HepG2 (cell line): ENCODE results near the gene UACA. TPM values are rescaled to one million over a fixed set of nuclear protein-coding genes. Genes with fewer than 3 reads are reported as not detected.

ENCODE experiments used
- AGO2 ChIP-seq: fragments of 200-400 bp; formaldehyde crosslinking; optimal IDR thresholded peaks from 2 replicates; pipeline ENCODE3; 2017; ENCODE audit warnings: mild to moderate bottlenecking, low read depth, low read length, moderate library complexity
- ARID2 ChIP-seq: sonication (generic); formaldehyde crosslinking; IDR thresholded peaks from 2 replicates; pipeline ENCODE4 v1.8.1; 2022; ENCODE audit warnings: mild to moderate bottlenecking, missing genetic modification reagents, borderline replicate concordance
- ATF7-NPFF ChIP-seq: sonication (generic); formaldehyde crosslinking; IDR thresholded peaks from 2 replicates; pipeline ENCODE4 v1.8.1; 2023; ENCODE audit warnings: mild to moderate bottlenecking, low read depth, missing genetic modification reagents, moderate library complexity
- EHMT2 ChIP-seq: fragments of 200-600 bp; sonication (generic); IDR thresholded peaks from 2 replicates; pipeline ENCODE4 v1.7.0; 2017; ENCODE audit warnings: antibody characterized with exemption, low read depth, low read length, borderline replicate concordance
- FOXO4 ChIP-seq: sonication (generic); formaldehyde crosslinking; conservative IDR thresholded peaks from 2 replicates; pipeline ENCODE4 v1.8.1; 2023; ENCODE audit warnings: missing genetic modification reagents
- ISX ChIP-seq: sonication (generic); formaldehyde crosslinking; conservative IDR thresholded peaks from 2 replicates; pipeline ENCODE4 v1.5.0; 2020; ENCODE audit warnings: missing genetic modification reagents
- MTF1 ChIP-seq: sonication (generic); formaldehyde crosslinking; IDR thresholded peaks from 2 replicates; pipeline ENCODE4 v1.5.0; 2020; ENCODE audit warnings: missing genetic modification reagents
- NFATC3 ChIP-seq: sonication (generic); formaldehyde crosslinking; IDR thresholded peaks from 2 replicates; pipeline ENCODE4 v1.5.1; 2020; ENCODE audit warnings: mild to moderate bottlenecking, missing genetic modification reagents
- NFYC ChIP-seq: IDR thresholded peaks from 2 replicates; pipeline ENCODE4 v1.6.1; 2016; ENCODE audit warnings: missing genetic modification reagents, missing compliant biosample characterization
- PBX2 ChIP-seq: IDR thresholded peaks from 2 replicates; pipeline ENCODE4 v1.6.1; 2016; ENCODE audit warnings: control low read depth
- PCBP2 ChIP-seq: fragments of 200-400 bp; formaldehyde crosslinking; optimal IDR thresholded peaks from 2 replicates; pipeline ENCODE3; 2018; ENCODE audit warnings: low read length, low read depth; ENCODE audit not compliant: poor library complexity, severe bottlenecking
- RELA ChIP-seq: sonication (generic); formaldehyde crosslinking; IDR thresholded peaks from 2 replicates; pipeline ENCODE4 v1.4.0; 2020; ENCODE audit warnings: missing genetic modification reagents
- RXRB ChIP-seq: IDR thresholded peaks from 2 replicates; pipeline ENCODE4 v1.6.1; 2016; ENCODE audit warnings: borderline replicate concordance, missing genetic modification reagents, missing compliant biosample characterization
- SSRP1 ChIP-seq: IDR thresholded peaks from 2 replicates; pipeline ENCODE4 v1.6.1; 2016; ENCODE audit warnings: control low read depth
- TBL1XR1 ChIP-seq: fragments of 150-350 bp; IDR thresholded peaks from 2 replicates; pipeline ENCODE4 v1.6.1; 2014; ENCODE audit warnings: borderline replicate concordance, low read length; ENCODE audit not compliant: partially characterized antibody
- THAP9 ChIP-seq: sonication (generic); formaldehyde crosslinking; IDR thresholded peaks from 2 replicates; pipeline ENCODE4; 2020; ENCODE audit warnings: missing genetic modification reagents, mild to moderate bottlenecking, borderline replicate concordance
- ZKSCAN5 ChIP-seq: sonication (generic); formaldehyde crosslinking; IDR thresholded peaks from 2 replicates; pipeline ENCODE4 v1.5.1; 2020; ENCODE audit warnings: mild to moderate bottlenecking, missing genetic modification reagents
- ZNF274 ChIP-seq: sonication (generic); formaldehyde crosslinking; IDR thresholded peaks from 2 replicates; pipeline ENCODE4 v1.5.1; 2020; ENCODE audit warnings: mild to moderate bottlenecking, missing genetic modification reagents
- ZNF275 ChIP-seq: sonication (generic); formaldehyde crosslinking; IDR thresholded peaks from 2 replicates; pipeline ENCODE4 v1.8.0; 2022; ENCODE audit warnings: missing genetic modification reagents, mild to moderate bottlenecking, inconsistent platforms, borderline replicate concordance
- ZNF329 ChIP-seq: sonication (generic); formaldehyde crosslinking; IDR thresholded peaks from 2 replicates; pipeline ENCODE4 v1.9.0; 2021; ENCODE audit warnings: low read depth, mild to moderate bottlenecking, missing genetic modification reagents
- ZNF580 ChIP-seq: IDR thresholded peaks from 2 replicates; pipeline ENCODE4 v1.6.1; 2016; ENCODE audit warnings: low read depth, borderline replicate concordance
- ZNF615 ChIP-seq: sonication (generic); formaldehyde crosslinking; IDR thresholded peaks from 2 replicates; pipeline ENCODE4 v1.5.0; 2020; ENCODE audit warnings: mild to moderate bottlenecking, missing genetic modification reagents, borderline replicate concordance
- ZNF737 ChIP-seq: sonication (generic); formaldehyde crosslinking; IDR thresholded peaks from 2 replicates; pipeline ENCODE4 v1.5.0; 2020; ENCODE audit warnings: missing genetic modification reagents, mild to moderate bottlenecking, borderline replicate concordance
- polyA plus RNA-seq, 8 experiments: library from polyadenylated mRNA; depleted of rRNA in 3 of 8; stranded (reverse) in 7 of 8; unstranded in 1 of 8; fragments of >200 nt; fragmentation: Illumina TruSeq in 4 of 8; extraction: Trizol in 4 of 8; gene quantifications; 2 replicates each; pipeline versions ENCODE4 v1.2.1 to v1.2.3, GENCODE V29; 2011 to 2016; ENCODE audit warnings: low read depth in 4 of 8, missing spikeins in 1 of 8, mixed read lengths in 1 of 8; ENCODE audit not compliant: insufficient read depth in 1 of 8
- total RNA-seq, 5 experiments: library from RNA; depleted of rRNA; stranded (reverse); fragments of >200 nt; fragmentation: Illumina TruSeq; extraction: Trizol; gene quantifications; 2 replicates each; pipeline ENCODE4 v1.2.3, GENCODE V29; 2016; ENCODE audit warnings: low read depth in 1 of 5

Gene UACA
- total and polyA plus RNA-seq, 2 of the 13 experiments (the other 11 are each of a cell fraction or from before 2014, with no cell fraction given), result 17.8 to 39.2 TPM

DNA sequence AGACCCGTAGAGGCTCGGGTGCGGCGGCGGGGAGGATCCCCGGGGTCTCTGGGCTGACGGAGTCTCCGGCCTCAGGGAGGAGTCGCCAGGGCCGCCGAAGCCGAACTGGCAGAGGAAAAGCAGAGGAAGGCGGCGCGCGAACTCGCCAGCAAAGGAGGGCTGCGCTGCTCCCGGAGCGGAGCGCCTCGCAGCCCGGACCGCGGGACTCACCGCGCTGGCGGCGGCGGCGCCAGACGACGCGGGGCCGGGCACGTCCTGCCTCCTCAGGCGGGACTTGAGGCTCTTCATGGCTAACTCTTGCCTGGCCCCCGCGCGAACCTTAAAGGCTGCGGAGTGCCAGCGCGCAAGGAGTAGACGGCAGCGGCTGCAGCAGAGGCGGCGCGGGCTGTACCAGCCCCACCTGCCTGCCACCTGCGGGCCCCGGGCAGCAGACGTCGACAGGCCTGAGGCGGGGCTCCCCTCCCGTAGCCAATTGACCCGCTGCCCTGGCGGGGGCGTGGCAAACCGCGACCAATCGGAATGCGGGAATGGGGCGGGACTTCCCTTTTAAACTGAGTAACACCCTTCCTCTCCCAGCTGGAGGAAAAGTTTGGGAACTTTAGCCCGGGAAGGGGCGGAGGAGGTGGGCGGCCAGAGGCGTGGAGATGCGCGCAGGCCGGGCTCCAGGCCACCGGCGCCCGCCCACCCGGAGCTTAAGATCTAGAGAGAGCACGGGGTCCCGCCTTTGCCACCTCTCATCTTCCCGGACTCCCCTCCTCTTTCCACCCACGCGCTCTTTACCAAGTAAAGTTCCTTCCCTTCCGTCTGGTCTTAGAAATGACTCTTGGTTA is at the start of gene UACA (continued):
- TF ChIP-seq THAP9 (CRISPR knock-in tag) (no peak), ZNF274 (CRISPR knock-in tag) (peak; percentile 47; the same call in 1 of the 2 replicates), PBX2 (CRISPR knock-in tag) (no peak), FOXO4 (CRISPR knock-in tag) (no peak), NFATC3 (no peak), SSRP1 (CRISPR knock-in tag) (no peak), PCBP2 (no peak), AGO2 (peak; percentile 73), ATF7-NPFF (peak; percentile 68; the same call in 1 of the 2 replicates), ISX (CRISPR knock-in tag) (0 out of 2 replicates have a peak, but pooled peaks have one; percentile 43), ZKSCAN5 (CRISPR knock-in tag) (no peak), RELA (CRISPR knock-in tag) (no peak), ZNF737 (no peak), NFYC (peak; percentile 95), MTF1 (CRISPR knock-in tag) (no peak), ZNF580 (CRISPR knock-in tag) (no peak), ZNF275 (no peak), RXRB (peak; percentile 34; the same call in 1 of the 2 replicates), ZNF615 (CRISPR knock-in tag) (no peak), ZNF329 (CRISPR knock-in tag) (no peak), TBL1XR1 (no peak), ARID2 (no peak), EHMT2 (no peak)
